AG04450 (cell line): ENCODE results near the gene LGALS7B. TPM values are rescaled to one million over a fixed set of nuclear protein-coding genes. Genes with fewer than 3 reads are reported as not detected.
"Not testable (repeated sequence)": the region's sequence is repeated elsewhere in the genome, so short reads cannot be mapped to it uniquely, and the experiment has no call there.

Experiments used
- CTCF ChIA-PET: fragments of 300-600, 350-600 bp; formaldehyde crosslinking; extraction: SDS; loops from one replicate; lab custom pipeline; 2022; ENCODE audit warnings: antibody characterized with exemption, inconsistent platforms; lab: Charles Lee
- POLR2A ChIA-PET: fragments of 350-600 bp; formaldehyde crosslinking; extraction: SDS; loops from one replicate; lab custom pipeline; 2021; ENCODE audit warnings: antibody characterized with exemption, inconsistent platforms; lab: Yijun Ruan, JAX
- DNase-seq: peaks from one replicate; pipeline ENCODE4 v3.0.0-alpha.2; 2011; ENCODE audit warnings: low read depth, low spot score
- H3K27ac ChIP-seq: one replicate; pipeline ENCODE4 v1.5.1; 2012; ENCODE audit warnings: low read depth, low read length, control low read depth
- H3K27me3 ChIP-seq: one replicate; pipeline ENCODE4 v1.6.0; 2012; ENCODE audit warnings: low read length; ENCODE audit not compliant: control insufficient read depth, insufficient read depth
- H3K4me3 ChIP-seq: 2 replicates; pipeline ENCODE4 v1.5.1; 2011; ENCODE audit warnings: mild to moderate bottlenecking, low read depth, low read length, control low read depth
- H3K9me3 ChIP-seq: 2 replicates; pipeline ENCODE4 v1.5.1; 2012; ENCODE audit warnings: low read length; ENCODE audit not compliant: control insufficient read depth, insufficient read depth
- CTCF ChIP-seq: IDR thresholded peaks from 2 replicates; pipeline ENCODE4 v1.5.1; 2011; ENCODE audit warnings: low read depth, low read length, control low read depth, inconsistent platforms
- polyA plus RNA-seq: library from polyadenylated mRNA; depleted of rRNA; stranded (reverse); fragments of >200 nt; gene quantifications from 2 replicates; pipeline ENCODE4 v1.2.3, GENCODE V29; 2011

Gene LGALS7B
- polyA plus RNA-seq, 1 experiment: not detected

DNA sequence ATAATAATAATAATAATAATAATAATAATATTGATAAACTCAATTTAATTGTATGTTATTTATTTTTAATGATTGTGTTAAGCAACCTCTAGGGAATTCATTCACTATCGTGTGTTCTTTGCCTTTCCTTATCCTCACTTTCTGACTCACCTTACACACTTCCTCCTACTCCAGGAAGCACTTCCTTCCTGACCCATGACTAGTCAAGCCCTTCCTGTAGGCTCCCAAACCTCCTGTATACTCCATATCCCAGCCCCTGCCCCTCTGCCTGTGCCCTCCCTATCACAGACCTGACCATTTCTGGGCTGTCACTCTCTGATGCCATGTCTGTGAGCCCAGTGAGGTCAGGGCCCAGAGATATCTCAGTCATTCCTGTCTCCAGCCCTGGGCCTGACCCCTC lies 16.2 kb downstream of the LGALS7B start:
- H3K27ac ChIP-seq: no peak overlapping the region
- no peak for DNase-seq
- ChIA-PET CTCF (no interaction called here), POLR2A (no interaction called here)
- no peaks in the 10 kb centered on the region; the same call in 1 of the 2 replicates for H3K9me3 ChIP-seq
- no peak overlapping the region for H3K4me3 ChIP-seq
- no peak for TF ChIP-seq CTCF
- peaks cover 2% of the 10 kb centered on the region for H3K27me3 ChIP-seq

GRCh38 chr19:38806371-38806770 lies 17.4 kb downstream of the LGALS7B start:
- Histone ChIP-seq H3K27me3 (peaks cover 2% of the 10 kb centered on the region), H3K9me3 (no peaks in the 10 kb centered on the region; the same call in 1 of the 2 replicates), H3K4me3 (no peak overlapping the region), H3K27ac (no peak overlapping the region)
- TF ChIP-seq CTCF: no peak
- ChIA-PET CTCF (no interaction called here), POLR2A (no interaction called here)
- DNase-seq: no peak

GRCh38 chr19:38807374-38808098 lies 18.5 kb downstream of the LGALS7B start:
- H3K27ac ChIP-seq, CTCF ChIA-PET, H3K27me3 ChIP-seq, H3K4me3 ChIP-seq, DNase-seq, H3K9me3 ChIP-seq, POLR2A ChIA-PET: not testable (repeated sequence)

DNA sequence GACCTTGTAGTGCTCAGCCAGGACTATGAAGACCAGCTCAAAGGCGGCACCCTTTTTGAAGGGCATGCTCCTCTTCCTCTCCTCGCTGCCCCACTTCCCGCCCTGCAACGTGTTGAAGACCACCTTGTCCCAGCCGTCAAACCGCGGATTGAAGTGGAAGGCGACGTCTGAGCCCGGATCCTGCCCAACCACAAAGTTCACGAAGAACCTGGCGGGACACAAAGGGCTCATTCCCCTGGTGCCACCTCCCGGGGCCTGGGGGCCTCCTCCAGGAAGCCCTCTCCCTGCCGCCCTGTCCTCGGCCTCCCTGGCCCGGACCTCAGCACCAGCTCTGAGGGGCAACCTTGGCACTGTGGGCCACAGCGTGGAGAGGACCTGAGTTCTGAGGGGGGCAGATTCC lies 19.7 kb downstream of the LGALS7B start:
- no peak overlapping the region for H3K4me3 ChIP-seq

DNA sequence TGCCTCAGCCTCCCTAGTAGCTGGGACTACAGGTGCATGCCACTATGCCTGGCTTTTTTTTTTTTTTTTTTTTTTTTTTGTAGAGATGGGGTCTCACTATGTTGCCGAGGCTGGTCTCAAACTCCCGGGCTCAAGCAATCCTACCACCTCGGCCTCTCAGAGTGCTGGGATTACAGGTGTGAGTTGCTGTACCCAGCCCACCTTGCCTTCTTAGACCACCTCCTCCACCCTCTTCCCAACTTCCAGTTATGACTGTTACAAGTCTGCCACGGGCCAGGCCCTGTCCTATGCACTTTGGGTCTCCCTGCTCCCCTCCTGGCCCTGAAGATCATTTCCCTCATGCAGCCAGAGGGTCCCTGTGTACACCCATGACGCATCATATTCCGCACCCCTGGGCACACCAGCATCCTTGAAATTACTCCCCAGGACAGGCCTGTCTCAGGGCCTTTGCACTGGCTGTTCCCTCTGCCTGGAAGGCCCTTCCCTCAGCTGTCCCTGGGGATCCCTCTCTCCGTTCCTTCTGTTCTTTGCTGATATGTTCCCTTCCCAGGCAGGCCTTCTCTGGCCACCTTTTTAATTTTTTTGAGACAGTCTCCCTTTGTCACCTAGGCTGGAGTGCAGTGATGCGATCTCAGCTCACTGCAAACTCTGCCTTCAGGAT lies 20.7 kb downstream of the LGALS7B start:
- no peaks in the 10 kb centered on the region for H3K27me3 ChIP-seq
- no peaks in the 10 kb centered on the region; the same call in 1 of the 2 replicates for H3K9me3 ChIP-seq
- POLR2A ChIA-PET: no interaction called here
- CTCF ChIA-PET: interaction anchor here (0.7 kb wide), 2 partner anchors 13 to 724 kb away, joined by 3 to 5 read pairs; no protein-coding TSS in a partner anchor
- no peak overlapping the region for H3K27ac ChIP-seq
- H3K4me3 ChIP-seq: no peak overlapping the region
- no peak for TF ChIP-seq CTCF
- DNase-seq: no peak

More for the DNA sequence above, 19.7 kb downstream of the LGALS7B start:
- no peak for TF ChIP-seq CTCF
- no peaks in the 10 kb centered on the region for H3K27me3 ChIP-seq
- no peaks in the 10 kb centered on the region; the same call in 1 of the 2 replicates for H3K9me3 ChIP-seq
- POLR2A ChIA-PET: no interaction called here
- no peak for DNase-seq
- H3K27ac ChIP-seq: no peak overlapping the region
- CTCF ChIA-PET: interaction anchor here (0.7 kb wide), 2 partner anchors 122 to 725 kb away, joined by 3 to 4 read pairs; partner anchors contain the start of genes MRPS12 and SARS2
